ENCODE results near the gene FOXS1. TPM values are rescaled to one million over a fixed set of nuclear protein-coding genes. Genes with fewer than 3 reads are reported as not detected.

FOXS1 gene
- total RNA-seq, 1 donor from 2014 or later: not detected

GRCh38 chr20:31811198-31811597, 34.2 kb downstream of the FOXS1 start:
- H3K27ac Mint-ChIP-seq: no peak overlapping the region
- no peaks in the 10 kb centered on the region for H3K27me3 Mint-ChIP-seq (ENCODE audit: low read depth)
- no peak for DNase-seq (ENCODE audit: low spot score)
- H3K4me1 Mint-ChIP-seq (ENCODE audit: low read depth): peaks cover 6% of the 10 kb centered on the region
- no peak overlapping the region for H3K4me3 Mint-ChIP-seq (ENCODE audit: low read depth)
- H3K36me3 Mint-ChIP-seq (ENCODE audit: low read depth): peaks cover 8% of the 10 kb centered on the region
- intact Hi-C loops (cut with micrococcal nuclease): no loop called here
- no peaks in the 10 kb centered on the region for H3K9me3 Mint-ChIP-seq

GRCh38 chr20:31809661-31810060, 35.7 kb downstream of the FOXS1 start:
- no peaks in the 10 kb centered on the region for H3K27me3 Mint-ChIP-seq (ENCODE audit: low read depth)
- H3K4me1 Mint-ChIP-seq (ENCODE audit: low read depth): peaks cover 6% of the 10 kb centered on the region
- H3K36me3 Mint-ChIP-seq (ENCODE audit: low read depth): peaks cover 14% of the 10 kb centered on the region
- no peak overlapping the region for H3K4me3 Mint-ChIP-seq (ENCODE audit: low read depth)
- DNase-seq (ENCODE audit: low spot score): no peak
- intact Hi-C loops (cut with micrococcal nuclease): no loop called here
- no peaks in the 10 kb centered on the region for H3K9me3 Mint-ChIP-seq
- no peak overlapping the region for H3K27ac Mint-ChIP-seq

- Mint-ChIP-seq H3K9me3 (no peaks in the 10 kb centered on the region), H3K27me3 (ENCODE audit: low read depth) (no peaks in the 10 kb centered on the region), H3K36me3 (ENCODE audit: low read depth) (peaks cover 23% of the 10 kb centered on the region), H3K27ac (no peak overlapping the region), H3K4me3 (ENCODE audit: low read depth) (no peak overlapping the region), H3K4me1 (ENCODE audit: low read depth) (peaks cover 13% of the 10 kb centered on the region)
- DNase-seq (ENCODE audit: low spot score): no peak
- intact Hi-C loops (cut with micrococcal nuclease): no loop called here
Observed at GRCh38 chr20:31808481-31808880, 36.9 kb downstream of the FOXS1 start.

GRCh38 chr20:31806564-31807355, 38.6 kb downstream of the FOXS1 start:
- Mint-ChIP-seq H3K4me3 (ENCODE audit: low read depth) (no peak overlapping the region), H3K27ac (no peak overlapping the region), H3K27me3 (ENCODE audit: low read depth) (no peaks in the 10 kb centered on the region), H3K36me3 (ENCODE audit: low read depth) (peaks cover 38% of the 10 kb centered on the region), H3K4me1 (ENCODE audit: low read depth) (peaks cover 16% of the 10 kb centered on the region), H3K9me3 (no peaks in the 10 kb centered on the region)
- no peak for DNase-seq (ENCODE audit: low spot score)
- intact Hi-C loops (cut with micrococcal nuclease): no loop called here

- H3K9me3 Mint-ChIP-seq: no peaks in the 10 kb centered on the region
- DNase-seq (ENCODE audit: low spot score): no peak
- intact Hi-C loops (cut with micrococcal nuclease): no loop called here
- H3K27me3 Mint-ChIP-seq (ENCODE audit: low read depth): no peaks in the 10 kb centered on the region
- H3K36me3 Mint-ChIP-seq (ENCODE audit: low read depth): peaks cover 63% of the 10 kb centered on the region
- peak overlapping the region; percentile 18 for H3K27ac Mint-ChIP-seq
- peaks cover 13% of the 10 kb centered on the region for H3K4me1 Mint-ChIP-seq (ENCODE audit: low read depth)
- no peak overlapping the region for H3K4me3 Mint-ChIP-seq (ENCODE audit: low read depth)
Observed at GRCh38 chr20:31803552-31804291, 41.7 kb downstream of the FOXS1 start.

GRCh38 chr20:31801508-31801907, 43.9 kb downstream of the FOXS1 start:
- no peak for DNase-seq (ENCODE audit: low spot score)
- intact Hi-C loops (cut with micrococcal nuclease): no loop called here
- Mint-ChIP-seq H3K4me1 (ENCODE audit: low read depth) (peaks cover 12% of the 10 kb centered on the region), H3K4me3 (ENCODE audit: low read depth) (no peak overlapping the region), H3K27me3 (ENCODE audit: low read depth) (no peaks in the 10 kb centered on the region), H3K27ac (no peak overlapping the region), H3K9me3 (no peaks in the 10 kb centered on the region), H3K36me3 (ENCODE audit: low read depth) (peaks cover 77% of the 10 kb centered on the region)

DNA sequence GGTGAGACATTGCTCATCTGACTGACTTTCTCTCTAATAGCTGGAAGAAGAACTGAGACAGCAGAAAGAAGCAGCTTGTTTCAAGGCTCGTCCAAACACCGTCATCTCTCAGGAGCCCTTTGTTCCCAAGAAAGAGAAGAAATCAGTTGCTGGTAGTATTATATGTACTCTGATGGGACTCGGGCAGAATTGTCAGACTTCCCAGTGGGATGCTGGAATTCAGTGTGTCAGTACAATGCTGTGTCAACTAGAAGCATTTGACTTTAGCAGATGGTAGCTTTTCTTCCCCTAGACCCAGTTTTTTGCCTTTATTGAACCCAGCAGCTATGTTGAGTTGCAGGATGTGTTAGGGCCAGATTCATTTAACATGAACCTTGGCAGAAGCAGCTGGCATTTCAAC, 48.0 kb downstream of the FOXS1 start:
- Mint-ChIP-seq H3K4me3 (ENCODE audit: low read depth) (no peak overlapping the region), H3K27ac (no peak overlapping the region), H3K9me3 (no peaks in the 10 kb centered on the region), H3K36me3 (ENCODE audit: low read depth) (peaks cover 86% of the 10 kb centered on the region), H3K27me3 (ENCODE audit: low read depth) (no peaks in the 10 kb centered on the region), H3K4me1 (ENCODE audit: low read depth) (no peaks in the 10 kb centered on the region)
- intact Hi-C loops (cut with micrococcal nuclease): no loop called here
- DNase-seq (ENCODE audit: low spot score): no peak

Other genes with a start within 250 kb of the FOXS1 start
- 1.5 and 2.1 TPM in 2 replicates for gene ID1, start 240.3 kb downstream of the FOXS1 start, total RNA-seq
- gene COX4I2, start 207.7 kb downstream of the FOXS1 start, total RNA-seq: not detected in 2 replicates
- 313 and 326 TPM in 2 replicates for gene BCL2L1, start 122.7 kb downstream of the FOXS1 start, total RNA-seq
- gene TPX2, start 106.3 kb downstream of the FOXS1 start, total RNA-seq: 82.8 and 83.0 TPM in 2 replicates
- gene MYLK2, start 26.2 kb downstream of the FOXS1 start, total RNA-seq: 0.27 and 0.51 TPM in 2 replicates
- not detected in 2 replicates for gene DUSP15, start 24.9 kb upstream of the FOXS1 start, total RNA-seq
- not detected in 2 replicates for gene TTLL9, start 25.0 kb upstream of the FOXS1 start, total RNA-seq
- 15.5 and 16.4 TPM in 2 replicates for gene PDRG1, start 106.4 kb upstream of the FOXS1 start, total RNA-seq
- gene XKR7, start 122.5 kb upstream of the FOXS1 start, total RNA-seq: not detected in 2 replicates
- not detected in 2 replicates for gene CCM2L, start 164.8 kb upstream of the FOXS1 start, total RNA-seq
- gene HCK, start 206.6 kb upstream of the FOXS1 start, total RNA-seq: not detected in 2 replicates

Data from activated T-helper 2 cell treated with anti-CD3 and anti-CD28 coated beads, Interferon-gamma antibody, Interleukin-2, Interleukin-4, amounts not matched to agents 10 μg/mL and 5 μg/mL and 100 μg/mL, durations not matched to agents 14 hours and 24 hours and 36 hours (primary cell).